ENCODE data around the gene DLGAP1. TPM values are rescaled to one million over a fixed set of nuclear protein-coding genes. Genes with fewer than 3 reads are reported as not detected.

DLGAP1 gene
- total RNA-seq, 1 donor from 2014 or later: 0.63 TPM

DNA sequence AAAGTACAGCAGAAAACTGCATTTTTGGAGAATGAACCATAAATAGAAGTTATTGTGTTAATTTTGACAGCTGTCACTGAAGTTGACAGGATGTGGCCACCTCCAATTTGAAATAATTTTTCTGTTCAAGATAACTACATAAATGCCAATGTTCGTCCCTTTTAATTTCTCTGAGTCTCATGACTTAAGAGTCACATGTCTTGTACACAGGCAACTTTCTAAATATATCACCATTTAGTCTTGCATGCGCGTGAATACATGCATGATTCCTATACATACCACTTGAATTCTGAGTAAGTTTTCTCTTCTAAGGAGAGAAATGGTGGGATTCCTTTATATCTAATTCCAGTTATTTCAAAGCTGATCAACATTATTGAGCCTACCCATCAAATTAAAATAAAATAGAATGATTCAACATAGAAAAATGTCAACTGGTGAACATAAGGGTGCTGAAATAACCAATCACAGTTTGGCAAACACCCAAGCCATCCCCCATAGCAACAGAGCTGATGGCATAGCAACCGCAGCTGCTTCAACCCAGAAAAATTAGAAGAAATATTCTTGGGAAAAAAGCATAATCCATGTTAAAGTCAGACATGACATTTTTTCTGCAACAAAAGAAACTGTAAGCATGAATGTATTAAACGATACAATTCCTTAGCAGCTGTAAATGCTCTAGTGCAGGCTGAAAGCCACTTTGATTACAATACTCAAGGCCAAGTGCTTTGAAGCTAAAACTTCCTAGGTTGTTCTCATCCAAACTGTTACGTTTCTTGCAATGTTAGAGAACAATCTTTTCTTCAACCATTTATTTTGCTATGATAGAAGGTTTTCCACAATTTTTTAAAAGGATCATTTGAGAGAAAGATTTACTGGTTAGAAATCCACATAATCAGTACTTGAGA is 282.7 kb downstream of the DLGAP1 start:
- TF ChIP-seq CTCF (conservative IDR thresholded peaks at IDR 0.05; ENCODE audit: low read depth, low read length): no peak
- no peak for DNase-seq (ENCODE audit: low read depth)
- no peak overlapping the region for H3K4me3 ChIP-seq (ENCODE audit: low read depth, low read length)

- H3K4me3 ChIP-seq (ENCODE audit: low read depth, low read length): no peak overlapping the region
- no peak for TF ChIP-seq CTCF (conservative IDR thresholded peaks at IDR 0.05; ENCODE audit: low read depth, low read length)
- DNase-seq (ENCODE audit: low read depth): no peak
These were observed 297.8 kb downstream of the DLGAP1 start for GRCh38 chr18:4157352-4157751.

DNA sequence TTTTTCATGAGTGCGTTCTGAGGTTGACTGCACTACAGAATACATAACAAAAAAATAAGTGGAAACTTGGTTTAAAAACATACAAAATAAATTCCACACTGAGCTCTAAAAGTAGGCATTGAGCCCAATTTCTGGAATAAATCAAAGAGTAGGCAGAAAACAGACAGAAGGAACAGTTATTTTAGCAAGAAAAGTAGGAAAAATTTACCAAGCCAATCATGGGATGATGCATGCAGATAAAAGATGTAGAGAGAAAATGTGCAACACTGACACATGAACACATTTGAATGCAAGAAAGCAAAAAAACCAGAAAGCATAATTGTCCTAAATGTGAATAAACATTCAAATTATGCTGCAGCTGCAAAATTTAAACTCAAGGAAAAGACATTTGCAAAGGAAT is 308.3 kb downstream of the DLGAP1 start:
- TF ChIP-seq CTCF (conservative IDR thresholded peaks at IDR 0.05; ENCODE audit: low read depth, low read length): no peak
- DNase-seq (ENCODE audit: low read depth): no peak
- H3K4me3 ChIP-seq (ENCODE audit: low read depth, low read length): no peak overlapping the region

DNA sequence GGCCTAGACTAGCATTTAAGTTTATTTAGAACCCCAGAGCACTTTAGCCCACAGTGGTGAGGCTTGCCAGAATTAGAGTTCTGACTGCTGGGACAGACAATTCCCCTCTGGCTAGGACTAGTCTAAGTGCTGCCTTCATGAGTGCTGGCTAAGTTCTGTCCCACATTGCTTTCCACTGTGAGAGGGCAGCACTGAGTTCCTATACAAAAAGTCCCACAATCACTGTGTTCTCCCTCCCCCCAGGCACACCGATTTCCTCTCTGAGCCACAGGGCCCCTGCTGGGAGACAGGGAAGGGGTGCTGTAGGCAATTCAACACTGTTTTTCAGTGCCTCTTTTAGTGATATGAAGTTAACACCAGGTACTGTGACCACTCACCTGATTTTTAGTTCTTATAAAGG is 310.9 kb downstream of the DLGAP1 start:
- no peak for DNase-seq (ENCODE audit: low read depth)
- TF ChIP-seq CTCF (conservative IDR thresholded peaks at IDR 0.05; ENCODE audit: low read depth, low read length): no peak
- no peak overlapping the region for H3K4me3 ChIP-seq (ENCODE audit: low read depth, low read length)

DNA sequence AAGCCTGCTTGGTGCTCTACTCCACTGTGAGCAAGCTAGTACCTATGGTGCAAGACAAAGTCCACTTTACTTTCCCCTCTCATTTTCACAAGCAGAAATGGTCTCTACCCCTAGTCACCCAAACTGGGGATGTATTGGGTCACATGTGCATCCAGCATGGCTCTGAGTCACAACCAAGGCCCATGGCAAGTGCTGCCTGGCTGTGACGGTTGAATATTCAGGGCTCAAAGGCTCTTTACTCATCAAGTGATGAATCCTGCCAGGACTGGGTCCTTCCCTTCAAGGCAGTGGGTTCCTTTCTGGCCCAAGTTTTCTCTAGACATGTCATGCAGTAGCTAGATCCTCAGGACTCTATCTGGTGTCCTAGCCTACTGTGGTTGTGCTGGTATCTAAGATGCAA is 311.5 kb downstream of the DLGAP1 start:
- TF ChIP-seq CTCF (conservative IDR thresholded peaks at IDR 0.05; ENCODE audit: low read depth, low read length): no peak
- no peak overlapping the region for H3K4me3 ChIP-seq (ENCODE audit: low read depth, low read length)
- DNase-seq (ENCODE audit: low read depth): no peak

DNA sequence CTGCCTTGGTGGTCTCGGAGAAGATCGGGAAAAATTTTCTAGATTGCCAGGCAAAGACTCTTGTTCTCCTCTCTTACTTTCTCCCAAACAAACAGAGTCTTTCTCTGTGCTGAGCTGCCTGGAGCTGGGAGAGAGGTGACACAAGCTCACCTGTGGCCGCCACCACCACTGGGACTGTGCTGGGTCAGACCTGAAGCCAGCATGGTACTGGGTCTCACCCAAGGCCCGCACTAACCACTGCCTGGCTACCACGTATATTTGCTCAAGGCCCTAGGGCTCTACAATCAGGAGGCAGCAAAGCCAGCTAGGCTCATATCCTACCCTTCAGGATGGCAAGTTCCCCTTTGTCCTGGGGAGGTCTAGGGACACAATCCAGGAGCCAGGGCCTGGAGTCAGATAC is 312.2 kb downstream of the DLGAP1 start:
- TF ChIP-seq CTCF (conservative IDR thresholded peaks at IDR 0.05; ENCODE audit: low read depth, low read length): no peak
- no peak for DNase-seq (ENCODE audit: low read depth)
- H3K4me3 ChIP-seq (ENCODE audit: low read depth, low read length): no peak overlapping the region

DNA sequence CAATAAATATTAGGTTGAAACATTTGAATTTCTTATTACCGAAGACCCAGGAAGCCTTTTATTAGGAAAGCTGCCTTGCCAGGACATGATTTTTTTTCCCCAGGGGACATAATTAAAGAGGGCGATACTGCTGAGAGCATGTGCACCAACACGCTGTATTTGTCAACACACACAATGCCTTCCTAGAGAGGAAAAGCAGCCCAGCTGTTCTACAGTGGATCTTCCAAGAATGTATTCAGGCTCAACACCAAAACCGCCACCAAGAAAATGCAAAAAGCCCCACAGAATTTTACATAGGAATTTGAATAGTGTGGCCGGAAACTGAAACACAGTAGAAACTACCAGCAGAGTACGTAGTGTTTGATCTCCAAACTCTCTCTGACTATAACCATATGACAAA is 320.4 kb downstream of the DLGAP1 start:
- DNase-seq (ENCODE audit: low read depth): no peak
- TF ChIP-seq CTCF (conservative IDR thresholded peaks at IDR 0.05; ENCODE audit: low read depth, low read length): no peak
- H3K4me3 ChIP-seq (ENCODE audit: low read depth, low read length): no peak overlapping the region
